ENCODE results near the gene TSPAN10. TPM values are rescaled to one million over a fixed set of nuclear protein-coding genes. Genes with fewer than 3 reads are reported as not detected.

Gene TSPAN10
- total and polyA plus RNA-seq, 9 of the 15 experiments (the other 6 are each of a cell fraction or from before 2014, with no cell fraction given) = 0.05 to 0.31 (median 0.13) TPM; not detected in 1

DNA sequence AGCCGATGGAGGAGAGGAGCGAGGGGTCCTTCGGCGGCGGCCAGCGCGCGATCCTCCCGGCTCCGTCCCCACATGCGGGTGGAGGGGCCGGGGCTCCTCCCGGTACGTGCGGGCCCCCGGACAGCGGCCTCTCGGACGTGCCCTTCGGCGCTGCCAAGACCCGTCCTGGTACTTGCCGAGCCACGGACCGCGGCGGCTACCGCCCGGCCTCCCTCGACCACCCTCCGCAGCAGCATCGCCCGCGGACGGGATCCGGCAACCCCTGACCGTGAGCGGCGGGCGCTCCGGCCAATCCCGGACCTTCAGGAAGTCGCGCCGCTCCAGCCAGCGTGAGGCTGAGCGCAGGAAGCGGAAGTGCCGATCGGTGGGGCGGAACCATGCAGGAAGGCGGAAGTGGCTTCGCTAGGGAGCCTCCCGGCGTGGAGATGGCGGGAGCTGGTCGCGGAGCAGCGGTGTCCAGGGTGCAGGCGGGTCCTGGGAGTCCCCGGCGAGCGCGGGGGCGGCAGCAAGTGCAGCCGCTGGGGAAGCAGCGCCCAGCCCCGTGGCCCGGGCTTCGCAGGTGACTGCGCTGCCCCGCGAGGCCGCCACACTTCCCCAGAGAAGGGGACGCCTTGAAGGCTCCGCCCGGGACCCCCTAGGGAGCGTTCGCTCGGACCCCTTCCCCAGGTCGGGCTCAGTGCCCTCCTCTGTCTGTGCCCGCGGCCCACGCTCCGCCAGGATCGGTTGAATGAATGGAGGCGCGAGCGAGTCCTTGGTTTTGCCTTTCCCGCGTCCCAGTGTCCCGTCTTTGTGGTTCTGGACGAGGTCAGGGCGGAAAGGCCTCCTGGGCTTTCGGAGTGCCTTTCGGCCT is 29.6 kb downstream of the TSPAN10 start, which contains the start of the genes CCDC137 and OXLD1 (continued):
- peak; percentile 99 for TF ChIP-seq E2F8 (IDR thresholded peaks at IDR 0.05; ENCODE audit: low read depth, partially characterized antibody)
- TF ChIP-seq NR1H2 (CRISPR knock-in tag; IDR thresholded peaks at IDR 0.05) = no peak
- TF ChIP-seq FOXK2 (conservative IDR thresholded peaks at IDR 0.05 in 1 of 2, IDR thresholded peaks at IDR 0.05 in 1 of 2; ENCODE audit: low read depth in 2 of 2) = peak in 1 of 2 experiments; percentile 41; a peak in 1 of 4 replicates
- no peak for TF ChIP-seq CTCF (IDR thresholded peaks at IDR 0.05 in 2 of 3, conservative IDR thresholded peaks at IDR 0.05 in 1 of 3; ENCODE audit: insufficient read depth in 2 of 3, low read depth in 1 of 3, low read length in 3 of 3)
- TF ChIP-seq L3MBTL2 (IDR thresholded peaks at IDR 0.05) = peak; percentile 62
- peak; percentile 90 for TF ChIP-seq EGR1 (conservative IDR thresholded peaks at IDR 0.05)
- peak; percentile 94 for TF ChIP-seq SAP30 (IDR thresholded peaks at IDR 0.05; ENCODE audit: borderline replicate concordance, insufficient read depth, low read depth, low read length, poor library complexity, severe bottlenecking)
- peak; percentile 64 to 92 (median 85) for TF ChIP-seq YY1 (IDR thresholded peaks at IDR 0.05; ENCODE audit: borderline replicate concordance in 1 of 3, control insufficient read depth in 1 of 3, extremely low read depth in 1 of 3, insufficient read depth in 3 of 3, insufficient read length in 1 of 3, insufficient replicate concordance in 2 of 3, low read depth in 1 of 3, low read length in 2 of 3)
- peak; percentile 89 for TF ChIP-seq FOS (IDR thresholded peaks at IDR 0.05; ENCODE audit: extremely low read depth, insufficient read length)
- no peak for TF ChIP-seq KDM1A (IDR thresholded peaks at IDR 0.05)
- TF ChIP-seq ELF1 (tag; IDR thresholded peaks at IDR 0.05) = peak; percentile 99
- TF ChIP-seq TBP (optimal IDR thresholded peaks at IDR 0.05; ENCODE audit: low read depth, low read length) = peak; percentile 90
- no peak for TF ChIP-seq PHB2 (IDR thresholded peaks at IDR 0.05; ENCODE audit: low read depth)
- peak; percentile 47; the same call in 1 of the 2 replicates for TF ChIP-seq CTBP1 (IDR thresholded peaks at IDR 0.05; ENCODE audit: borderline replicate concordance)
- 0 out of 4 replicates have a peak, but pooled peaks of 1 of the 2 experiments have one; percentile 67 for TF ChIP-seq FOXA3 (CRISPR knock-in tag; conservative IDR thresholded peaks at IDR 0.05 in 1 of 2, IDR thresholded peaks at IDR 0.05 in 1 of 2)
- peak; percentile 47 for TF ChIP-seq ZNF511 (CRISPR knock-in tag; IDR thresholded peaks at IDR 0.05)
- TF ChIP-seq NR2C2 (CRISPR knock-in tag; IDR thresholded peaks at IDR 0.05) = no peak
- TF ChIP-seq NR2C2 (tag; IDR thresholded peaks at IDR 0.05) = peak; percentile 92
